ENCODE data around the gene ZNF749.

ZNF749 gene

GRCh38 chr19:57435062-57435978, at the start of gene ZNF749:
Gene ZNF749, plus strand, starts transcription at chr19:57435325. Its CDS starts 254 bp downstream, at chr19:57435579.
- DNase-seq (ENCODE audit: low read depth in 1 of 2, low spot score in 1 of 2): peak; percentile 83 to 98

- no peak for DNase-seq (ENCODE audit: low read depth in 1 of 2, low spot score in 1 of 2)
Observed at GRCh38 chr19:57389194-57389729, 45.9 kb upstream of the ZNF749 start.

GRCh38 chr19:57389730-57390598, 45.2 kb upstream of the ZNF749 start, which contains the start of gene ZNF548:
Gene ZNF548, plus strand, starts transcription at chr19:57389854. Its CDS starts 246 bp downstream, at chr19:57390100.
- DNase-seq (ENCODE audit: low read depth in 1 of 2, low spot score in 1 of 2): peak; percentile 95 to 96

GRCh38 chr19:57395710-57396109, 39.4 kb upstream of the ZNF749 start:
- DNase-seq (ENCODE audit: low read depth in 1 of 2, low spot score in 1 of 2): no peak

- DNase-seq (ENCODE audit: low read depth in 1 of 2, low spot score in 1 of 2): no peak
Observed at GRCh38 chr19:57398868-57399267, 36.3 kb upstream of the ZNF749 start.

- no peak for DNase-seq (ENCODE audit: low read depth in 1 of 2, low spot score in 1 of 2)
Observed at GRCh38 chr19:57403737-57404563, 31.2 kb upstream of the ZNF749 start.

- DNase-seq (ENCODE audit: low read depth in 1 of 2, low spot score in 1 of 2): peak; percentile 41 to 56
Observed at GRCh38 chr19:57406516-57407123, 28.5 kb upstream of the ZNF749 start.

GRCh38 chr19:57410877-57411671, 24.1 kb upstream of the ZNF749 start, which contains the start of gene ZNF17:
Gene ZNF17, plus strand, starts transcription at chr19:57411161. Its CDS starts 2,455 bp downstream, at chr19:57413616.
- peak; percentile 77 to 93 for DNase-seq (ENCODE audit: low read depth in 1 of 2, low spot score in 1 of 2)

- DNase-seq (ENCODE audit: low read depth in 1 of 2, low spot score in 1 of 2): no peak
Observed at GRCh38 chr19:57419439-57419838, 15.7 kb upstream of the ZNF749 start.

- no peak for DNase-seq (ENCODE audit: low read depth in 1 of 2, low spot score in 1 of 2)
Observed at GRCh38 chr19:57421037-57421436, 14.1 kb upstream of the ZNF749 start.

GRCh38 chr19:57434386-57435061, 601 bp upstream of the ZNF749 start:
- DNase-seq (ENCODE audit: low read depth in 1 of 2, low spot score in 1 of 2): no peak

GRCh38 chr19:57436417-57436816, 1.3 kb downstream of the ZNF749 start:
- DNase-seq (ENCODE audit: low read depth in 1 of 2, low spot score in 1 of 2): no peak

- no peak for DNase-seq (ENCODE audit: low read depth in 1 of 2, low spot score in 1 of 2)
Observed at GRCh38 chr19:57437931-57438330, 2.8 kb downstream of the ZNF749 start.

- DNase-seq (ENCODE audit: low read depth in 1 of 2, low spot score in 1 of 2): no peak
Observed at GRCh38 chr19:57438925-57439324, 3.8 kb downstream of the ZNF749 start.

- DNase-seq (ENCODE audit: low read depth in 1 of 2, low spot score in 1 of 2): no peak
Observed at GRCh38 chr19:57441979-57442752, 7.0 kb downstream of the ZNF749 start.

GRCh38 chr19:57443121-57443696, 8.1 kb downstream of the ZNF749 start:
- no peak for DNase-seq (ENCODE audit: low read depth in 1 of 2, low spot score in 1 of 2)

- no peak for DNase-seq (ENCODE audit: low read depth in 1 of 2, low spot score in 1 of 2)
Observed at GRCh38 chr19:57452307-57452706, 17.2 kb downstream of the ZNF749 start.
